Vagina (tissue), 2 donors: ENCODE measurements around the gene ERO1A.

Experiments
- CTCF ChIP-seq, 3 experiments: fragments of 450-650 bp in 2 of 3; fragments of 200-600 bp in 1 of 3; sonication (generic) in 1 of 3; IDR thresholded peaks; one replicate each; pipeline ENCODE4 v1.5.1; 2017 to 2019; ENCODE audit warnings: antibody characterized with exemption in 3 of 3, mild to moderate bottlenecking in 2 of 3, moderate library complexity in 2 of 3
- POLR2A ChIP-seq, 2 donors: fragments of 450-650 bp; IDR thresholded peaks; one replicate each; pipeline ENCODE4 v1.6.1; 2017; ENCODE audit warnings: antibody characterized with exemption in 2 of 2, mild to moderate bottlenecking in 2 of 2, moderate library complexity in 2 of 2

- TF ChIP-seq CTCF (IDR thresholded peaks at IDR 0.05) = no peak
- TF ChIP-seq POLR2A (IDR thresholded peaks at IDR 0.05) = no peak
Measured at GRCh38 chr14:52723514-52724359, 28.4 kb upstream of the ERO1A start.
